ENCODE data around the gene SPATC1L. TPM values are rescaled to one million over a fixed set of nuclear protein-coding genes. Genes with fewer than 3 reads are reported as not detected.

SPATC1L gene
- total RNA-seq, 1 donor from 2014 or later: 5.2 TPM

DNA sequence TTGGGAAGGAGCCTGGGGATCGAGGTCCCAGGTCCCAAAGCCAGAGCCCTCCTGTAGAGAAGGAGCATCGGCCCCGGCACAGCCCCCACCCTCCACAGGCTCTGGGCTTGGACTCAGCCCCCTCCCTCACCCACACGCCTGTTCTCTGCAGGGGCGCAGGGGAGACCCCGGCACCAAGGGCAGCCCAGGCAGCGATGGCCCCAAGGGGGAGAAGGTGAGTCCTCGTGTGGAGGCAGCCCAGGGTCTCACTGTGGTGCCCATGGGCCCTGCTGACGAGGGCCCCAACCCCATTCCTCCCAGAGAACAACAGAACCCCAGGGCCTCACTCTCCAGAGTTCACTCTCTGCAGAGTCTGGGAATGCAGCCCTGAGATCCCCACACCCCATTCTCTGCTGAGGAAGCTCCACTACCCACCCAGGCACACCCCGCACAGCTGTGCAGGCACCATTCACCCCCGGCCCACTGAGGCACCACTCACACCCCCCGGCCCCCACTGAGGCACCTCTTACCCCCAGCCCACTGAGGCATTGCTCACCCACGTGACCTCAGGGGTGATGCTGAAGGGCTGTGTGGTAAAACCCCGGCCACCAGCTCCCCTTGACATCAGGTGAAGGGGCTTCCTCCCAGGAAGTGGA lies 64.5 kb downstream of the SPATC1L start:
- DNase-seq: no peak

DNA sequence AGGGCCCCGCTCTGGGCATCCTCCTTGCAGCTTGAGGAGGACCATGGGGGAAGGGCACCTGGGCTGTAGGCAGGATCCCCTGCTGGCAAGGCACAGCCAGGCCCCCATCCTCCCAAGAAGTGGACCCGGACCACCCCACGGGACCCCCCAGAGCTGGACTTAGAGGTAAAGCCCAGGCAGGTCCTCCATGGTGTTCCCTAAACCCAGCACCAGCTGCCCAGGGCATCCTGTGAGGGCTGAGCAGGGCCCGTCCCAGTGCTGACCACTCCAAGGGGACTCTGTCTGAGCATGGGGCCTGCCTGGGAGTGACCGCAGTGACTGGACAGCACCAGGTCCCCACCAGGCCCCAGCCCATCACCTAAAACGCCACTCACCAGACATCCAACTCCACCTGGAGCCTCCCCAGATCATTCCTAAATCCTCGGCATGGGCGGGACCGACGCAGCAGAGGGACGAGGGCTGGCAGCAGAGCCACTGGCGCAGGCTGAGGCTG lies 65.1 kb downstream of the SPATC1L start:
- DNase-seq: no peak

DNA sequence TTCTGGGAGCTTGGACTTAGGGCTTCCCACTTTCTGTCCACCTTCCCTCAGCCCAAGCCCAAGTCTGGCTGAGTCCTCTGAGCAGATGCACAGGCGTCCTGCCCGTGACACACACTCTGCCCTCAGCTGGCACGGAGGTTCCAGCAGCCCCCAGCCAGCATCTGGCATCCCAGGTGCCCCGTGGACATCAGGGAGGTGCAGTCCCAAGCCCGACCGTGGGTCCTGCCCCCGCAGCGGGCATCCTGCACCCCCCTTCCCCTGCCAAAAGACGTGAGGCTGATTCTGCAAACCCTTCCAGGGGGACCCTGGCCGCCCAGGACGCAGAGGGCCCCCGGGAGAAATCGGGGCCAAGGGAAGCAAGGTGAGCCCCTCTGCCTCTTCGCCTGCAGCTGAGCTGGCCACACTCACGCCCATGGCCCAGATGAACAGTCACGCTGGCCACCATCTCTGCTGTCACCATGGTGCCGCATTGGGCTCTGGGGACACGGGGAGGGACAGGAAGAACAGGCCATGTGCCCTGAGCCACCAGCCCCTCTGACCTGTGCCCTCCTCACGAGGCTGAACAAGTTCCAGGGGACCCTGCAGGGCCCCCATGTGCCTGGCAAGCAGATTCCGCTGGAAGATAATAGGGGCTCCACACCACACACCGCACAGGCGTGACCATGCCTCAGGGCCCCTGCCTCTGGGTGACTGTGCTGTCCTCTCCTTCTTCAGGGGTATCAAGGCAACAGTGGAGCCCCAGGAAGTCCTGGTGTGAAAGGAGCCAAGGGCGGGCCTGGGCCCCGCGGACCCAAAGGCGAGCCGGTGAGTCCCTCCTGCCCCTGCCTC lies 65.7 kb downstream of the SPATC1L start:
- no peak for DNase-seq

DNA sequence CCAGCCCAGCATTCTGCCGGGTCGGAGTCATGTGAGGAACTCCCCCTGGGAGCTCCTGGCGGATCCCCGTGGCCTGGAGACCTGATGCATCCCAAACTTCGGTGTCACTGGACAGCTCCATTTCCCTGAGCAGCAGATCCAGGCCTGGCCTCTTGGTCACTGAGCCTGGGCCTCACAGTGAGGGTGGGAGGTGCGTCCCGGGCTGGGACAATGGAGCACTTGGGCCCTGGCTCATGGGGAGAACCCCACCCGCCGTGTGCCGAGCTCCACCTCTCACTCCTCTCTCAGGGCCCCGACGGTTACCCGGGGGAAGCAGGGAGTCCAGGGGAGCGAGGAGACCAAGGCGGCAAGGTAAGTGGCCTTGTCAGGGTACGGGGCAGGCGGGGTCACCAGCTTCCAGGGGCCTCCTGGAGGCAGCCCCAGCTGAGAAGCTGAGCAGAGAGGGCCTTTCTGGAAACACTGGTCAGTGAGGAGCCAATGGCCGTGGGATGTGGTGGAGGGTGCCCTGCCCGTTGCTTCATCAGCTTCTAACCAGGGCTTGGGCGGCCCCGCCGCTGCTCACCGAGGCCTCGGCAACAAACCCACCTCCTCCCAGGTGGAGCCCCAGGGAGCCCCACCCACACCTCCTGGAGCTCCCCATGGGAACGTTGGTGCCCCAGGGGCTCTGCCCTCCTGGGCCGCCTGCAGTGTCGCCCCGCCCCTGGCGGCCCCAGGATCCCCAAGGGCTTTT lies 66.5 kb downstream of the SPATC1L start:
- DNase-seq: no peak

DNA sequence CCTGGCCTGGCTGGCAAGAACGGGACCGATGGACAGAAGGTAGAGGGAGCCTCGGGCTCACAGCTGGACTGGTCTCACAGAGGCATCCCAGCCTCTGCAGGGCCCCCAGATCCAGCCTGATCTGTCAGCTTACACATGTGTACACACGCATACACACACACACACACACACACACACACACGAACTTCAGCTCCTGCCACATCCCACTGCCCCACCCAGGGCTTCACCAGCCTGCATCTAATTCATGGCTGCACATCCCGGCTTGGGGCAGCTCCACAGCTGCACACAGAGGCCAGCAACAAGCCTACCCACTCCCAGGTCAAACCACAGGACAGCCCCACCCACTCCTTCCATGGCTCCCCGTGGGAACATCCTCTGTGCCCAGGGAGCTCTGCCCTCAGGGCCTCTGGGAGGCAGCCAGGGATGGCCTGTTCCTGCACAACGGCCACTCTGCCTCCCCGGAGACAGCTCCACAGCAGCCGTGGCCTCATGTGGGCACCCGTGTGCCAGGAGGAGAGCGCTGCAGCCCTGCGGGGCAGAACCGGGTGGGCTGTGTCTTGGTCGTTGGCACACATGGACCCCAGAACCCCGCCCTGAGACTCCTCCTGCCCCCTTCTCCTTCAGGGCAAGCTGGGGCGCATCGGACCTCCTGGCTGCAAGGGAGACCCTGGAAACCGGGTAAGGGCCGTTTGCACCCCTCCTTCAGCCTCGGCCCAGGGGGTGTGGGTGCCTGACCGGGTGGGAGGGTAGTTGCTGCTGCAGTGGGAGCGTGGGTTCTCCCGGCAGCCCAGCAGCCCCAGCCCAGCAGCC lies 67.3 kb downstream of the SPATC1L start:
- no peak for DNase-seq

DNA sequence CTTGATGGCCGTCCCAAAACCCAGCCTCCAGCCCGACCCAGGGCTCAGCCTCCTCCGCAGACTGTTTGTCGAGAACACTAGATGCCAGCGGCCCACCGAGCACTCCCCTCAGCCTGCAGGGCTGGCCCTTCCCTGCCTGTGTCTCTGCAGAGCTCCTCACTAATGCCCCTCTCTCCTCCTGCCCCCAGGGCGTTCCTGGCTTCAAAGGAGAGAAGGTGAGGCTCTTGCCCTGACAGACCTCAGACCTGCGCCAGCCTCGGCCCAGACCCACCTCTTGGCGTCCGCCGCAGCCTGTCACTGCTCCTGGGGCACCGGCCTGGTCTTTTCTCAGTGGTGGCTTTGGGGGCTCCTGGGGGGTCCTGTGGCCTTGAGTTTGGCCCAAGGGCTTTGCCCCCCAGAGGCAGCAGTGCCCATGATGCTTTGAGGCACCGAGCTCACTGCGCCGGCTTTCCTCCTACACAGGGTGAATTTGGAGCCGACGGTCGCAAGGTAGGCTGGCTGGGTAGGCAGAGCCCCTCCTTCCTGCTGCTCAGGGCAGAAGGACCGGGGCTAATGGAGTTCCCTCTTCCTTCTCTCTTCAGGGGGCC lies 68.0 kb downstream of the SPATC1L start:
- DNase-seq: no peak

DNA sequence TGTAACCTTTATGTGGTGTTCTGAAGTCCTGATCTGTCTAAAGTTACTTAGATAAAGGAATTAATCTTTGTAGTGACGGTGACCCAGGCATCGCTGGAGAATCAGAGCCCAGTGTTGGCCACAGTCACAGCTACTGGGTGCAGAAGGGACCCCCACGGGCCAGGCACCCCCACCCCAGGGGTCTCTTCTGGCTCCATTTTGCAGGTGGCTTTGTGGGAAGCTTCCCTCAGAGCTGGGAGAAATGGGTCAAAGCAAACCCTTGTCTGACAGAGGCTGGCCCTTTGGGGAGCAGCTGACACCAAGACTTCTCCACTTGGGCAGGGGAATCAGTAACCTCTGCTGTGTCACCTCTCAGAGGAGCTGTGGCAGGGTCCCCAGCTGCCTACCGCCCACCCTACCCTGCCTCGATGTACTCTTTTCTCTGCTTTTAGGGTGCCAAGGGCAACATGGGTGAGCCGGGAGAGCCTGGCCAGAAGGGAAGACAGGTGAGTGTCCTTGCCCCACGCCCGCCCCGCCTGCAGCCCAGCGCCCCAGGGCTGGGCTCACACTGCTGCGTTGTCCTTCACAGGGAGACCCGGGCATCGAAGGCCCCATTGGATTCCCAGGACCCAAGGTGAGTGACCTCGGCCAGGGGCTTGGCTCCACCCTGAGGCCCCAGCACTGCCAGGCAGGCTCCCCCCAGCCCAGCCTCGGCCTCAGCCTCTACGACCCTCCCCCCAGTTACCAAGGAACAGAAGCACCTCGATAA lies 68.6 kb downstream of the SPATC1L start:
- DNase-seq: no peak

DNA sequence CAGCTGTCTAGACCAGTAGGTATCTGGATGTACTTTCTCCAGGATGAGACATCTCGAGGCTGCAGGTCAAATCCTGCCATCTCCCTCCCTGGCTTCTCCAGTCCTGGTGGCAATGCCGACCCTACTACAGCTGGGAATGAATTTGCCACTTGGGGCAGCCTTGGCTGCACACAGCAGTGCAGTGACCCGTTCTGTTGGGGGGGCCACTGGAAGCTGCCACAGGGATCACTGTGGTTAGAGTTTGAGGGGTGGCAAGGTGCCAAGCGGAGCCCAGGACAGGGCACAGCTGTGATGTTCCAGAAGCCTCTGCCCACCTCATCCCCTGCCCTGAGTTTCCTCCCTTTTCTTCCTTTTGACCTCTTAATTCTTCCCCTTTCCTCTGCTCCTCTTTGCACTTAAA lies 69.3 kb downstream of the SPATC1L start:
- DNase-seq: no peak

DNA sequence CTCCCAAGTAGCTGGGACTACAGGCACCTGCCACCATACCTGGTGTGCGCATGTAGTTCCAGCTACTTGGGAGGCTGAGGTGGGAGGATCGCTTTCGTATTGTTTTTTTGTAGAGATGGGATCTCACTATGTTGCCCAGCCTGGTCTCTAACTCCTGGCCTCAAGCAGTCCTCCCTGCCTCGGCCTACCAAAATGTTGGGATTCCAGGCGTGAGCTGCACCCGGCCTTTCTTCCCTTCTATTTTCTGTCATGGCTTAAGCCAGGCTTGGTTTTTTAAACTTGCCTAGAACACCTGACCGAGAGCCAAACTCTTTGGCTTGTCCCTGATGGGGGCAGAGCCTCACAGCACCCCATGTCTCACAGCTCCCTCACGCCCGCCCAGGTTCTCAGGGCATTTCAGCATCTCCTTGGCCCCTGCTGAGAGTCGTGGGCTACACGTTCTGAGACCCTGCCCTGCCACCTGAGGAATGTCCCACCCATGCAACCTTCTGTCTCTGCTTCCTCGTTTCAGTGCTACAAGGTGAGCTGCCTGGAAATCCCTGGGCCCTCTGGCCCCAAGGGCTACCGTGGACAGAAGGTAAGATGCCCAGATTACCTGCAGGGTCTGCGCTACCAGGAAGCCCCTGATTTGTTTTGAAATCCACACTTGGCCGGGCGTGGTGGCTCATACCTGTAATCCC lies 70.6 kb downstream of the SPATC1L start:
- no peak for DNase-seq

DNA sequence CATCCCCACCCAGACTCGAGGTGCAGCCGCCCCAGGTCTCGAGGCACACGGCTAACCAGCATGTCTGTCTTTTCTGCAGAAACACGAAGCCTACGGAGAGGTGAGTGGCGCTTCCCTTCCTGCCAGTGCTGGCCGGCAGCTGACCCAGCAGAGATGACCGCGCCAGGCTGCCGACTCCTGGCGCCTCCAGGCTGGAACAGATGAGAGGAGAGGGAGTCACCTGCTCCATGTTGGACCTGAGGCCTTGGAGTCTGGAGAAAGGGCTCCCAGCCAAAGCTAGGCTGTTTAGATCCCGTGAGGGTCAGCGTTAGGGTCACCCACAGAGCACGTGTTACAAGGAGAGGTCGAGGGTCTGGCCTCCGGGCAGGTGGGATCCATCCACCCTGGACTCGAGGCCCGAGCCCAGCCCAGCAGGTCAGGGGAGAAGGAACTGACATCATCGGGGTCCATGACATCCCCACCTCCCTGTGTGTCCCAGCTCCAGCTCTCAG lies 71.5 kb downstream of the SPATC1L start:
- no peak for DNase-seq

DNA sequence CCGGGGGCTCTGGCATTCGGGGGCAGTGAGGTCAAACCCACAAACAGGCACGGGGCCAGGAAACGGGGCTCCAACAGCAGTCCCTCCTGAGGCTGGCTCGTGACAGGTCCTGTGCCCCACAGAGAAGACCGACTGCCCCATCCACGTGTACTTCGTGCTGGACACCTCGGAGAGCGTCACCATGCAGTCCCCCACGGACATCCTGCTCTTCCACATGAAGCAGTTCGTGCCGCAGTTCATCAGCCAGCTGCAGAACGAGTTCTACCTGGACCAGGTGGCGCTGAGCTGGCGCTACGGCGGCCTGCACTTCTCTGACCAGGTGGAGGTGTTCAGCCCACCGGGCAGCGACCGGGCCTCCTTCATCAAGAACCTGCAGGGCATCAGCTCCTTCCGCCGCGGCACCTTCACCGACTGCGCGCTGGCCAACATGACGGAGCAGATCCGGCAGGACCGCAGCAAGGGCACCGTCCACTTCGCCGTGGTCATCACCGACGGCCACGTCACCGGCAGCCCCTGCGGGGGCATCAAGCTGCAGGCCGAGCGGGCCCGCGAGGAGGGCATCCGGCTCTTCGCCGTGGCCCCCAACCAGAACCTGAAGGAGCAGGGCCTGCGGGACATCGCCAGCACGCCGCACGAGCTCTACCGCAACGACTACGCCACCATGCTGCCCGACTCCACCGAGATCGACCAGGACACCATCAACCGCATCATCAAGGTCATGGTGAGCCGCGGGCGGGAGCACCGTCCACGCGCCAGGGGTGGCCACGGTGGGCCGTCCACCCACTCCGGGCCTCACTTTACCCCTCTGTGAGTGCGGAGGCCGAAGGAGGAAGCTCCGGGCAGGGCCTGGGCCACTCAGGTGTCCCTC lies 72.2 kb downstream of the SPATC1L start:
- DNase-seq: no peak

DNA sequence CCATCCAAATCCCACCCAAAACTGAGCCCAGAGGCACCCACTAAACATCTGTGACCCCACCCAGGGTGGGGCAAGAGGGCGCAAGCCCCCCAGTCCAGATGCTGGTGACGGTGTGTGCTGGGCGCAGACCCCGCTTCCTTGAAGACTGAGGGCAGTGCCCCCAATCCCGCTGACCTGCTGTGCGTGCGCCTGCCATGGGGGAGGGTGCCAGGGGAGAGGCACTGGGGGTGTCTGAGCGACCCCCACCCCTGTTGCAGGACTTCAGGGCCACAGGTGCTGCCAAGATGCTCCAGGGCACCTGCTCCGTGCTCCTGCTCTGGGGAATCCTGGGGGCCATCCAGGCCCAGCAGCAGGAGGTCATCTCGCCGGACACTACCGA lies 73.1 kb downstream of the SPATC1L start:
- DNase-seq: no peak

Other genes starting within 250 kb of the SPATC1L start
- gene COL6A1, start 202.7 kb downstream of the SPATC1L start, total RNA-seq: 545 TPM
- 871 TPM for gene COL6A2, start 86.3 kb downstream of the SPATC1L start, total RNA-seq
- 0.20 TPM for gene FTCD, start 28.9 kb downstream of the SPATC1L start, total RNA-seq
- gene LSS, start 44.3 kb upstream of the SPATC1L start, total RNA-seq: 59.4 TPM
- 83.8 TPM for gene MCM3AP, start 101.2 kb upstream of the SPATC1L start, total RNA-seq
- gene YBEY, start 101.9 kb upstream of the SPATC1L start, total RNA-seq: 13.0 TPM
- 4.1 TPM for gene C21orf58, start 139.4 kb upstream of the SPATC1L start, total RNA-seq
- gene PCNT, start 139.7 kb upstream of the SPATC1L start, total RNA-seq: 27.8 TPM